Lower leg skin (tissue), 4 donors: Measurements from ENCODE around the gene TALDO1. TPM values are rescaled to one million over a fixed set of nuclear protein-coding genes. Genes with fewer than 3 reads are reported as not detected.

Experiments used
- DNase-seq, 2 donors: peaks; one replicate each; pipeline ENCODE4 v3.0.0-alpha.2; 2019; ENCODE audit warnings: low spot score in 2 of 2
- H3K4me3 ChIP-seq: fragments of 200-600 bp; sonication (generic); 2 replicates; pipeline ENCODE4 v1.5.1; 2017; ENCODE audit warnings: mild to moderate bottlenecking, low read depth; ENCODE audit not compliant: poor library complexity, severe bottlenecking
- CTCF ChIP-seq, 3 donors: fragments of 450-650 bp; IDR thresholded peaks; one replicate each; pipeline ENCODE4 v1.5.1; 2016; ENCODE audit warnings: antibody characterized with exemption in 3 of 3, mild to moderate bottlenecking in 3 of 3, moderate library complexity in 2 of 3
- POLR2A ChIP-seq, 2 donors: fragments of 450-650 bp; IDR thresholded peaks; one replicate each; pipeline ENCODE4 v1.6.1; 2016 to 2017; ENCODE audit warnings: antibody characterized with exemption in 2 of 2, mild to moderate bottlenecking in 1 of 2, moderate library complexity in 1 of 2
- WGBS, 2 donors: methylation state at CpG; one replicate each; pipeline ENCODE4 v1.1.5; 2018; 5-methylcytosine and 5-hydroxymethylcytosine counted together
- intact Hi-C: fragments of 100-400 bp; cut with DNase I; formaldehyde crosslinking; loops from one replicate; pipeline ENCODE4 v1.15.0; 2023; ENCODE audit warnings: low total_unique reads
- total RNA-seq, 4 donors: library from RNA; depleted of rRNA; stranded (reverse); fragments of >200 nt; gene quantifications; one replicate each; pipeline ENCODE4 v1.1.0, GENCODE V29; 2016

The TALDO1 gene
- total RNA-seq, 4 donors from 2014 or later, result 167 to 249 (median 183) TPM

- WGBS, 2 donors, result 95 to 97% methylated on average over 18 to 19 of the region's 21 CpGs
- no peak for TF ChIP-seq CTCF (IDR thresholded peaks at IDR 0.05)
- TF ChIP-seq POLR2A (IDR thresholded peaks at IDR 0.05), result no peak
- no peak for DNase-seq
- intact Hi-C loops, result no loop called here
- H3K4me3 ChIP-seq, result no peak overlapping the region
Measured at GRCh38 chr11:802018-802617, 54.9 kb downstream of the TALDO1 start.

- intact Hi-C loops, result no loop called here
- TF ChIP-seq CTCF (IDR thresholded peaks at IDR 0.05), result no peak
- TF ChIP-seq POLR2A (IDR thresholded peaks at IDR 0.05), result no peak
- WGBS, 2 donors, result 90 to 91% methylated on average over 26 to 28 of the region's 28 CpGs
- no peak overlapping the region for H3K4me3 ChIP-seq
- no peak for DNase-seq
Measured at GRCh38 chr11:802693-803466, 55.6 kb downstream of the TALDO1 start.

- intact Hi-C loops, result no loop called here
- TF ChIP-seq CTCF (IDR thresholded peaks at IDR 0.05) (no peak), POLR2A (IDR thresholded peaks at IDR 0.05) (no peak)
- 89% methylated on average over 8 of the region's 8 CpGs; no CpG with 5 or more reads in 1 of the 2 donors for WGBS, 2 donors
- DNase-seq, result no peak
- H3K4me3 ChIP-seq, result no peak overlapping the region
Measured at GRCh38 chr11:803467-803742, 56.1 kb downstream of the TALDO1 start.

GRCh38 chr11:803770-804598 lies 56.7 kb downstream of the TALDO1 start:
- no peak for TF ChIP-seq CTCF (IDR thresholded peaks at IDR 0.05)
- no peak for TF ChIP-seq POLR2A (IDR thresholded peaks at IDR 0.05)
- WGBS, 2 donors, result 46 to 51% methylated on average over 23 to 25 of the region's 26 CpGs
- no peak overlapping the region for H3K4me3 ChIP-seq
- no peak for DNase-seq
- intact Hi-C loops, result no loop called here

GRCh38 chr11:804599-804964 lies 57.3 kb downstream of the TALDO1 start:
- H3K4me3 ChIP-seq, result peak overlapping the region; percentile 30
- WGBS, 2 donors, result 4 to 6% methylated on average over 12 of the region's 18 CpGs
- DNase-seq, result no peak
- intact Hi-C loops, result no loop called here
- TF ChIP-seq CTCF (IDR thresholded peaks at IDR 0.05), result no peak
- no peak for TF ChIP-seq POLR2A (IDR thresholded peaks at IDR 0.05)
